Activated CD4-positive, alpha-beta T cell treated with anti-CD3 and anti-CD28 coated beads for 36 hours (primary cell): ENCODE results near the gene TTC33. TPM values are rescaled to one million over a fixed set of nuclear protein-coding genes. Genes with fewer than 3 reads are reported as not detected.
A peak's percentile ranks its signal among the peaks of the same experiment; 100 is the strongest.

Source experiments
- ATAC-seq: fragments of 200-7000 bp; cut with Tn5 transposase; one replicate; pipeline ENCODE4 v1.10.0; 2021; ENCODE audit warnings: mild to moderate bottlenecking, moderate library complexity
- CTCF ChIA-PET: fragments of 350-600 bp; sonication (Branson Sonifier 250); formaldehyde crosslinking; loops from one replicate; lab custom pipeline; 2021; ENCODE audit warnings: antibody characterized with exemption; lab: Charles Lee
- POLR2A ChIA-PET: fragments of 350-600 bp; sonication (Branson Sonifier 250); formaldehyde crosslinking; loops from one replicate; lab custom pipeline; 2021; ENCODE audit warnings: antibody characterized with exemption, inconsistent platforms; lab: Charles Lee
- DNase-seq: peaks from one replicate; pipeline ENCODE4 v3.0.0-alpha.2; 2020
- H3K27ac Mint-ChIP-seq: one replicate; pipeline ENCODE4 v1.8.0; 2021; ENCODE audit warnings: mixed read lengths
- H3K27me3 Mint-ChIP-seq: one replicate; pipeline ENCODE4 v1.8.0; 2021; ENCODE audit warnings: mixed read lengths
- H3K36me3 Mint-ChIP-seq: one replicate; pipeline ENCODE4 v1.8.0; 2021; ENCODE audit warnings: low read depth, mixed read lengths
- H3K4me1 Mint-ChIP-seq: one replicate; pipeline ENCODE4 v1.8.0; 2021; ENCODE audit warnings: mixed read lengths
- H3K4me3 Mint-ChIP-seq: one replicate; pipeline ENCODE4 v1.8.0; 2021; ENCODE audit warnings: mild to moderate bottlenecking, moderate library complexity, mixed read lengths
- H3K9me3 Mint-ChIP-seq: one replicate; pipeline ENCODE4 v1.8.0; 2021; ENCODE audit warnings: low read depth, mixed read lengths
- intact Hi-C, 2 experiments: fragments of 100-400 bp; cut with DNase I in 1 of 2; cut with micrococcal nuclease in 1 of 2; formaldehyde crosslinking; loops; one replicate each; pipeline versions ENCODE4 v1.14.2 to v1.15.1; 2022 to 2024; cut with DNase I, micrococcal nuclease
- total RNA-seq, 2 experiments: library from RNA; stranded (reverse); gene quantifications; one replicate each; pipeline ENCODE4 v1.2.3, GENCODE V29; 2021

Gene TTC33
- total RNA-seq, 2 experiments from 2014 or later, result 31.4 to 31.7 TPM

- no peak overlapping the region for H3K4me3 Mint-ChIP-seq
- H3K4me1 Mint-ChIP-seq, result peaks cover 25% of the 10 kb centered on the region
- H3K27me3 Mint-ChIP-seq, result no peaks in the 10 kb centered on the region
- ChIA-PET POLR2A (no interaction called here), CTCF (interaction anchor here (0.6 to 0.7 kb wide), 2 partner anchors 38 to 1291 kb away, joined by 3 read pairs; no protein-coding TSS in a partner anchor)
- intact Hi-C loops, result no loop called here
- H3K9me3 Mint-ChIP-seq, result peaks cover 4% of the 10 kb centered on the region
- H3K36me3 Mint-ChIP-seq, result no peaks in the 10 kb centered on the region
- ATAC-seq (no peak), DNase-seq (no peak)
- H3K27ac Mint-ChIP-seq, result no peak overlapping the region
Observed at GRCh38 chr5:40555886-40556285, 199.9 kb downstream of the TTC33 start.

GRCh38 chr5:40554813-40555212 lies 200.9 kb downstream of the TTC33 start:
- intact Hi-C loops, result no loop called here
- peak; percentile 30 for ATAC-seq
- no peak for DNase-seq
- H3K9me3 Mint-ChIP-seq, result no peaks in the 10 kb centered on the region
- H3K4me3 Mint-ChIP-seq, result no peak overlapping the region
- H3K36me3 Mint-ChIP-seq, result no peaks in the 10 kb centered on the region
- CTCF ChIA-PET, result no interaction called here
- no peak overlapping the region for H3K27ac Mint-ChIP-seq
- peaks cover 16% of the 10 kb centered on the region for H3K4me1 Mint-ChIP-seq
- H3K27me3 Mint-ChIP-seq, result no peaks in the 10 kb centered on the region
- POLR2A ChIA-PET, result no interaction called here

GRCh38 chr5:40554054-40554453 lies 201.7 kb downstream of the TTC33 start:
- POLR2A ChIA-PET, result no interaction called here
- no peak overlapping the region for H3K4me3 Mint-ChIP-seq
- no peak for ATAC-seq
- intact Hi-C loops, result no loop called here
- no peaks in the 10 kb centered on the region for H3K9me3 Mint-ChIP-seq
- DNase-seq, result no peak
- no peaks in the 10 kb centered on the region for H3K27me3 Mint-ChIP-seq
- H3K27ac Mint-ChIP-seq, result no peak overlapping the region
- CTCF ChIA-PET, result interaction anchor here (0.6 kb wide), 1 partner anchor 227 kb away, joined by 3 read pairs; no protein-coding TSS in a partner anchor
- peaks cover 14% of the 10 kb centered on the region for H3K4me1 Mint-ChIP-seq
- H3K36me3 Mint-ChIP-seq, result no peaks in the 10 kb centered on the region

GRCh38 chr5:40552981-40553380 lies 202.8 kb downstream of the TTC33 start:
- no peak overlapping the region for H3K4me3 Mint-ChIP-seq
- CTCF ChIA-PET, result no interaction called here
- DNase-seq, result no peak

GRCh38 chr5:40551496-40552491 lies 204.0 kb downstream of the TTC33 start:
- Mint-ChIP-seq H3K4me3 (no peak overlapping the region), H3K27me3 (no peaks in the 10 kb centered on the region), H3K9me3 (no peaks in the 10 kb centered on the region), H3K27ac (no peak overlapping the region), H3K4me1 (peaks cover 14% of the 10 kb centered on the region), H3K36me3 (no peaks in the 10 kb centered on the region)
- DNase-seq (no peak), ATAC-seq (peak; percentile 58)
- POLR2A ChIA-PET, result no interaction called here
- CTCF ChIA-PET, result no interaction called here
- intact Hi-C loops, result no loop called here

More at GRCh38 chr5:40552981-40553380, 202.8 kb downstream of the TTC33 start:
- Mint-ChIP-seq H3K4me1 (peaks cover 14% of the 10 kb centered on the region), H3K27ac (no peak overlapping the region), H3K27me3 (no peaks in the 10 kb centered on the region), H3K9me3 (no peaks in the 10 kb centered on the region), H3K36me3 (no peaks in the 10 kb centered on the region)
- POLR2A ChIA-PET, result no interaction called here
- no peak for ATAC-seq
- intact Hi-C loops, result no loop called here

GRCh38 chr5:40550481-40550880 lies 205.3 kb downstream of the TTC33 start:
- POLR2A ChIA-PET, result no interaction called here
- no peak for DNase-seq
- Mint-ChIP-seq H3K27me3 (no peaks in the 10 kb centered on the region), H3K4me1 (peaks cover 7% of the 10 kb centered on the region), H3K4me3 (no peak overlapping the region), H3K27ac (no peak overlapping the region), H3K36me3 (no peaks in the 10 kb centered on the region), H3K9me3 (no peaks in the 10 kb centered on the region)
- no peak for ATAC-seq
- intact Hi-C loops, result no loop called here
- CTCF ChIA-PET, result no interaction called here

- no peaks in the 10 kb centered on the region for H3K36me3 Mint-ChIP-seq
- ChIA-PET CTCF (interaction anchor here (0.6 to 1.4 kb wide), 2 partner anchors 24 to 431 kb away, joined by 3 read pairs; no protein-coding TSS in a partner anchor), POLR2A (interaction anchor here (0.5 to 0.6 kb wide), 2 partner anchors 72 to 116 kb away, joined by 3 to 4 read pairs; no protein-coding TSS in a partner anchor)
- H3K9me3 Mint-ChIP-seq, result no peaks in the 10 kb centered on the region
- no peaks in the 10 kb centered on the region for H3K27me3 Mint-ChIP-seq
- intact Hi-C loops, result no loop called here
- H3K4me3 Mint-ChIP-seq, result no peak overlapping the region
- peaks cover 7% of the 10 kb centered on the region for H3K4me1 Mint-ChIP-seq
- no peak for DNase-seq
- no peak for ATAC-seq
- H3K27ac Mint-ChIP-seq, result no peak overlapping the region
Observed at GRCh38 chr5:40549616-40550015, 206.1 kb downstream of the TTC33 start.

- H3K36me3 Mint-ChIP-seq, result no peaks in the 10 kb centered on the region
- CTCF ChIA-PET, result interaction anchor here (0.9 kb wide), 1 partner anchor 11 kb away, joined by 3 read pairs; no protein-coding TSS in a partner anchor
Observed at GRCh38 chr5:40547994-40548575, 207.7 kb downstream of the TTC33 start.

GRCh38 chr5:40547557-40547956 lies 208.2 kb downstream of the TTC33 start:
- H3K36me3 Mint-ChIP-seq, result no peaks in the 10 kb centered on the region
- no peak overlapping the region for H3K27ac Mint-ChIP-seq
- H3K27me3 Mint-ChIP-seq, result no peaks in the 10 kb centered on the region
- CTCF ChIA-PET, result interaction anchor here (0.9 kb wide), 1 partner anchor 11 kb away, joined by 3 read pairs; no protein-coding TSS in a partner anchor
- H3K4me3 Mint-ChIP-seq, result no peak overlapping the region
- no peak for DNase-seq
- ATAC-seq, result peak; percentile 51
- intact Hi-C loops, result no loop called here
- POLR2A ChIA-PET, result no interaction called here
- H3K4me1 Mint-ChIP-seq, result peaks cover 4% of the 10 kb centered on the region
- no peaks in the 10 kb centered on the region for H3K9me3 Mint-ChIP-seq

More at GRCh38 chr5:40547994-40548575, 207.7 kb downstream of the TTC33 start:
- ATAC-seq, result no peak
- Mint-ChIP-seq H3K27me3 (no peaks in the 10 kb centered on the region), H3K4me1 (peaks cover 4% of the 10 kb centered on the region), H3K9me3 (no peaks in the 10 kb centered on the region), H3K4me3 (no peak overlapping the region), H3K27ac (no peak overlapping the region)
- intact Hi-C loops, result no loop called here
- no peak for DNase-seq
- POLR2A ChIA-PET, result no interaction called here

- Mint-ChIP-seq H3K36me3 (no peaks in the 10 kb centered on the region), H3K27ac (no peak overlapping the region), H3K27me3 (no peaks in the 10 kb centered on the region), H3K4me3 (no peak overlapping the region), H3K4me1 (no peaks in the 10 kb centered on the region), H3K9me3 (no peaks in the 10 kb centered on the region)
- ChIA-PET CTCF (no interaction called here), POLR2A (no interaction called here)
- no peak for DNase-seq
- ATAC-seq, result no peak
- intact Hi-C loops, result no loop called here
Observed at GRCh38 chr5:40540301-40540700, 215.5 kb downstream of the TTC33 start.

GRCh38 chr5:40524677-40525076 lies 231.1 kb downstream of the TTC33 start:
- DNase-seq (no peak), ATAC-seq (no peak)
- Mint-ChIP-seq H3K4me3 (no peak overlapping the region), H3K4me1 (peaks cover 11% of the 10 kb centered on the region), H3K27me3 (no peaks in the 10 kb centered on the region), H3K27ac (no peak overlapping the region), H3K9me3 (no peaks in the 10 kb centered on the region), H3K36me3 (peaks cover 2% of the 10 kb centered on the region)
- intact Hi-C loops, result no loop called here
- POLR2A ChIA-PET, result interaction anchor here (0.6 kb wide), 1 partner anchor 47 kb away, joined by 3 read pairs; no protein-coding TSS in a partner anchor
- CTCF ChIA-PET, result interaction anchor here (2.1 kb wide), 1 partner anchor 15 kb away, joined by 6 read pairs; no protein-coding TSS in a partner anchor
